HEK293 (cell line): ENCODE measurements around the gene ADH1C.

Experiments used
- CTCF ChIA-PET: fragments of 350-600 bp; formaldehyde crosslinking; extraction: SDS; loops from one replicate; lab custom pipeline; 2021; ENCODE audit warnings: antibody characterized with exemption; lab: Yijun Ruan, JAX
- POLR2A ChIA-PET: fragments of 300-600 bp; formaldehyde crosslinking; extraction: SDS; loops from one replicate; lab custom pipeline; 2020; ENCODE audit warnings: antibody characterized with exemption, inconsistent platforms; lab: Yijun Ruan, JAX
- H3K27ac ChIP-seq: fragments of 200-500 bp; sonication (Bioruptor generic); 2 replicates; pipeline ENCODE4 v1.5.1; 2014; ENCODE audit warnings: low read depth, low read length, control low read depth, inconsistent platforms; ENCODE audit errors: extremely low read depth
- H3K36me3 ChIP-seq, 2 experiments: fragments of 200-500 bp in 1 of 2; sonication (Bioruptor generic) in 1 of 2; 1 replicate in 1 of 2; 2 replicates in 1 of 2; pipeline ENCODE4 v1.5.1; 2014 to 2017; ENCODE audit warnings: inconsistent platforms in 2 of 2, low read length in 2 of 2; ENCODE audit not compliant: control insufficient read depth in 2 of 2, insufficient read depth in 1 of 2
- H3K4me1 ChIP-seq: fragments of 200-500 bp; sonication (Bioruptor generic); 2 replicates; pipeline ENCODE4 v1.5.1; 2014; ENCODE audit warnings: mild to moderate bottlenecking, low read length, inconsistent platforms; ENCODE audit not compliant: control insufficient read depth, insufficient read depth
- H3K4me3 ChIP-seq: 2 replicates; pipeline ENCODE4 v1.5.1; 2011; ENCODE audit warnings: low read depth, mild to moderate bottlenecking, control low read depth, low read length, moderate library complexity
- H3K9me3 ChIP-seq: fragments of 200-500 bp; sonication (Bioruptor generic); 2 replicates; pipeline ENCODE4 v1.5.1; 2014; ENCODE audit warnings: low read depth, low read length, inconsistent platforms; ENCODE audit not compliant: control insufficient read depth, insufficient read depth
- GFI1B ChIP-seq: fragments of 450-650 bp; formaldehyde crosslinking; IDR thresholded peaks from 2 replicates; pipeline ENCODE4 v1.5.1; 2016; ENCODE audit warnings: missing biosample characterization, missing genetic modification characterization
- HOXD13 ChIP-seq: sonication (generic); formaldehyde crosslinking; IDR thresholded peaks from 2 replicates; pipeline ENCODE4 v1.8.0; 2022; ENCODE audit warnings: missing genetic modification reagents, borderline replicate concordance
- KLF17 ChIP-seq: fragments of 450-650 bp; formaldehyde crosslinking; IDR thresholded peaks from 2 replicates; pipeline ENCODE4 v1.5.1; 2016; ENCODE audit warnings: missing biosample characterization, missing genetic modification characterization
- MEIS1 ChIP-seq: sonication (generic); formaldehyde crosslinking; IDR thresholded peaks from 2 replicates; pipeline ENCODE4 v1.8.1; 2022; ENCODE audit warnings: missing genetic modification reagents, mild to moderate bottlenecking, borderline replicate concordance
- MZF1 ChIP-seq: fragments of 450-650 bp; formaldehyde crosslinking; IDR thresholded peaks from 2 replicates; pipeline ENCODE4 v1.5.1; 2017; ENCODE audit warnings: missing biosample characterization, missing genetic modification characterization, borderline replicate concordance
- OVOL3 ChIP-seq: fragments of 450-650 bp; formaldehyde crosslinking; IDR thresholded peaks from 2 replicates; pipeline ENCODE4 v1.5.1; 2016; ENCODE audit warnings: missing biosample characterization, missing genetic modification characterization
- SP2 ChIP-seq: fragments of 450-650 bp; formaldehyde crosslinking; IDR thresholded peaks from 2 replicates; pipeline ENCODE4 v1.5.1; 2016; ENCODE audit warnings: missing biosample characterization, missing genetic modification characterization
- SP7 ChIP-seq: fragments of 450-650 bp; formaldehyde crosslinking; IDR thresholded peaks from 2 replicates; pipeline ENCODE4 v1.5.1; 2016; ENCODE audit warnings: missing biosample characterization, missing genetic modification characterization
- TRIM28 ChIP-seq: IDR thresholded peaks from 2 replicates; pipeline ENCODE4 v1.6.1; 2011; ENCODE audit warnings: low read length, control low read depth, borderline replicate concordance
- WT1 ChIP-seq: fragments of 450-650 bp; formaldehyde crosslinking; IDR thresholded peaks from 2 replicates; pipeline ENCODE4 v1.5.1; 2016; ENCODE audit warnings: missing biosample characterization, missing genetic modification characterization
- ZBTB48 ChIP-seq: fragments of 450-650 bp; formaldehyde crosslinking; IDR thresholded peaks from 2 replicates; pipeline ENCODE4 v1.5.1; 2016; ENCODE audit warnings: missing biosample characterization, missing genetic modification characterization
- ZBTB7A ChIP-seq: fragments of 450-650 bp; formaldehyde crosslinking; IDR thresholded peaks from 2 replicates; pipeline ENCODE4 v1.5.1; 2016; ENCODE audit warnings: low read depth, missing biosample characterization, missing genetic modification characterization
- ZFHX2 ChIP-seq: fragments of 450-650 bp; formaldehyde crosslinking; conservative IDR thresholded peaks from 2 replicates; pipeline ENCODE4 v1.5.1; 2016; ENCODE audit warnings: missing biosample characterization, missing genetic modification characterization
- ZFP41 ChIP-seq: fragments of 450-650 bp; formaldehyde crosslinking; IDR thresholded peaks from 2 replicates; pipeline ENCODE4 v1.5.1; 2016; ENCODE audit warnings: missing biosample characterization, missing genetic modification characterization, borderline replicate concordance
- ZFP69B ChIP-seq: fragments of 450-650 bp; formaldehyde crosslinking; IDR thresholded peaks from 2 replicates; pipeline ENCODE4 v1.5.1; 2016; ENCODE audit warnings: missing biosample characterization, missing genetic modification characterization
- ZNF169 ChIP-seq: fragments of 450-650 bp; formaldehyde crosslinking; IDR thresholded peaks from 2 replicates; pipeline ENCODE4 v1.5.1; 2016; ENCODE audit warnings: missing biosample characterization, missing genetic modification characterization
- ZNF174 ChIP-seq: fragments of 450-650 bp; formaldehyde crosslinking; IDR thresholded peaks from 2 replicates; pipeline ENCODE4 v1.5.0; 2017; ENCODE audit warnings: missing biosample characterization, mild to moderate bottlenecking, missing genetic modification characterization
- ZNF335 ChIP-seq: fragments of 450-650 bp; formaldehyde crosslinking; conservative IDR thresholded peaks from 2 replicates; pipeline ENCODE4 v1.5.1; 2016; ENCODE audit warnings: missing biosample characterization, missing genetic modification characterization
- ZNF404 ChIP-seq: fragments of 450-650 bp; formaldehyde crosslinking; IDR thresholded peaks from 2 replicates; pipeline ENCODE4 v1.5.1; 2017; ENCODE audit warnings: missing biosample characterization, missing genetic modification characterization
- ZNF660 ChIP-seq: fragments of 450-650 bp; IDR thresholded peaks from 2 replicates; pipeline ENCODE4 v1.5.1; 2018; ENCODE audit warnings: missing biosample characterization, mild to moderate bottlenecking, missing genetic modification characterization
- ZNF664 ChIP-seq: fragments of 450-650 bp; formaldehyde crosslinking; IDR thresholded peaks from 2 replicates; pipeline ENCODE4 v1.5.1; 2016; ENCODE audit warnings: missing biosample characterization, missing genetic modification characterization
- ZNF677 ChIP-seq: fragments of 450-650 bp; IDR thresholded peaks from 2 replicates; pipeline ENCODE4 v1.5.0; 2018; ENCODE audit warnings: missing biosample characterization, mild to moderate bottlenecking, missing genetic modification characterization, moderate library complexity
- ZNF768 ChIP-seq: fragments of 450-650 bp; formaldehyde crosslinking; IDR thresholded peaks from 2 replicates; pipeline ENCODE4 v1.5.1; 2018; ENCODE audit warnings: missing biosample characterization, mild to moderate bottlenecking, missing genetic modification characterization
- ZNF843 ChIP-seq: fragments of 450-650 bp; formaldehyde crosslinking; IDR thresholded peaks from 2 replicates; pipeline ENCODE4 v1.5.1; 2016; ENCODE audit warnings: missing biosample characterization, missing genetic modification characterization
- ZSCAN30 ChIP-seq: fragments of 450-650 bp; IDR thresholded peaks from 2 replicates; pipeline ENCODE4 v1.5.1; 2018; ENCODE audit warnings: missing biosample characterization, mild to moderate bottlenecking, missing genetic modification characterization, moderate library complexity
- TF ChIP-seq, protein P1 (sequence below): fragments of 450-650 bp; formaldehyde crosslinking; conservative IDR thresholded peaks from 2 replicates; pipeline ENCODE4 v1.5.1; 2016; ENCODE audit warnings: low read depth, missing biosample characterization, missing genetic modification characterization
- TF ChIP-seq, protein P2 (sequence below): fragments of 450-650 bp; formaldehyde crosslinking; IDR thresholded peaks from 2 replicates; pipeline ENCODE4 v1.5.1; 2017; ENCODE audit warnings: missing biosample characterization, missing genetic modification characterization
- TF ChIP-seq, protein P3 (sequence below): fragments of 450-650 bp; formaldehyde crosslinking; IDR thresholded peaks from 2 replicates; pipeline ENCODE4 v1.5.1; 2016; ENCODE audit warnings: missing biosample characterization, missing genetic modification characterization

The ADH1C gene

GRCh38 chr4:99366491-99366890 lies 13.9 kb upstream of the ADH1C start (continued):
- TF ChIP-seq ZSCAN30 (no peak), MZF1 (no peak), ZNF843 (tag by site-specific recombination) (no peak), TRIM28 (no peak), ZFP69B (tag by site-specific recombination) (no peak), ZNF169 (tag by site-specific recombination) (no peak), ZNF664 (tag by site-specific recombination) (no peak), GFI1B (tag by site-specific recombination) (no peak), KLF17 (tag by site-specific recombination) (no peak), ZBTB48 (no peak), WT1 (tag by site-specific recombination) (no peak), MEIS1 (CRISPR knock-in tag) (no peak)

- H3K4me1 ChIP-seq = no peaks in the 10 kb centered on the region
- H3K9me3 ChIP-seq = no peaks in the 10 kb centered on the region
- no peak overlapping the region for H3K27ac ChIP-seq
- TF ChIP-seq ZNF660 (tag by site-specific recombination) = no peak
- no peak for TF ChIP-seq ZBTB7A (tag by site-specific recombination)
- TF ChIP-seq ZNF169 (tag by site-specific recombination) = no peak
- TF ChIP-seq SP2 (tag by site-specific recombination) = no peak
- no peak for TF ChIP-seq ZFHX2 (tag by site-specific recombination)
- CTCF ChIA-PET = no interaction called here
- H3K36me3 ChIP-seq = no peaks in the 10 kb centered on the region
- POLR2A ChIA-PET = no interaction called here
- no peak overlapping the region for H3K4me3 ChIP-seq
Measured at GRCh38 chr4:99362768-99363167, 10.2 kb upstream of the ADH1C start.

DNA sequence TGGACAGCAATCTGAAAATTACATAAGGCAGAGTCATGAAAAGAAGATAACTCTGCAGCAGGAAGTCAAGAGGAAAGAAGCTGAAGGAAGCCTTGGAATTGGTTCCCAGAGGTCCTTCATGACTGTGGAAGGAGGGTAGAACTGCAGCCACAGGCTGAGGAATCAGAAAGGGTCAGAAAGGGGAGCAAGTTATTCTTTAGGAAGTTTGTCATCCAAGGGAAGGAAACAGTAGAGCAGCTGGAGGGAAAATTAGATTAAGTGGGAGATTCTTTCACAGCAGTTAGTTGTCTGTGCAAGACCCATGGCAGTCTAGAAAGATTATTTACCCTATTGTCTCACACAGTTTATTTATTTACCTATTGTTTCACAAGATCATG lies 9.3 kb upstream of the ADH1C start:
- Histone ChIP-seq H3K36me3 (no peaks in the 10 kb centered on the region), H3K27ac (no peak overlapping the region), H3K4me1 (no peaks in the 10 kb centered on the region), H3K4me3 (no peak overlapping the region), H3K9me3 (no peaks in the 10 kb centered on the region)
- ChIA-PET CTCF (no interaction called here), POLR2A (no interaction called here)
- TF ChIP-seq SP7 (tag by site-specific recombination) (no peak), ZNF404 (no peak), HOXD13 (CRISPR knock-in tag) (no peak), ZNF768 (tag by site-specific recombination) (no peak), ZFP41 (tag by site-specific recombination) (no peak), ZNF174 (tag by site-specific recombination) (no peak), ZNF677 (tag by site-specific recombination) (no peak), OVOL3 (no peak), ZNF335 (no peak)
- TF ChIP-seq, protein P1, sequence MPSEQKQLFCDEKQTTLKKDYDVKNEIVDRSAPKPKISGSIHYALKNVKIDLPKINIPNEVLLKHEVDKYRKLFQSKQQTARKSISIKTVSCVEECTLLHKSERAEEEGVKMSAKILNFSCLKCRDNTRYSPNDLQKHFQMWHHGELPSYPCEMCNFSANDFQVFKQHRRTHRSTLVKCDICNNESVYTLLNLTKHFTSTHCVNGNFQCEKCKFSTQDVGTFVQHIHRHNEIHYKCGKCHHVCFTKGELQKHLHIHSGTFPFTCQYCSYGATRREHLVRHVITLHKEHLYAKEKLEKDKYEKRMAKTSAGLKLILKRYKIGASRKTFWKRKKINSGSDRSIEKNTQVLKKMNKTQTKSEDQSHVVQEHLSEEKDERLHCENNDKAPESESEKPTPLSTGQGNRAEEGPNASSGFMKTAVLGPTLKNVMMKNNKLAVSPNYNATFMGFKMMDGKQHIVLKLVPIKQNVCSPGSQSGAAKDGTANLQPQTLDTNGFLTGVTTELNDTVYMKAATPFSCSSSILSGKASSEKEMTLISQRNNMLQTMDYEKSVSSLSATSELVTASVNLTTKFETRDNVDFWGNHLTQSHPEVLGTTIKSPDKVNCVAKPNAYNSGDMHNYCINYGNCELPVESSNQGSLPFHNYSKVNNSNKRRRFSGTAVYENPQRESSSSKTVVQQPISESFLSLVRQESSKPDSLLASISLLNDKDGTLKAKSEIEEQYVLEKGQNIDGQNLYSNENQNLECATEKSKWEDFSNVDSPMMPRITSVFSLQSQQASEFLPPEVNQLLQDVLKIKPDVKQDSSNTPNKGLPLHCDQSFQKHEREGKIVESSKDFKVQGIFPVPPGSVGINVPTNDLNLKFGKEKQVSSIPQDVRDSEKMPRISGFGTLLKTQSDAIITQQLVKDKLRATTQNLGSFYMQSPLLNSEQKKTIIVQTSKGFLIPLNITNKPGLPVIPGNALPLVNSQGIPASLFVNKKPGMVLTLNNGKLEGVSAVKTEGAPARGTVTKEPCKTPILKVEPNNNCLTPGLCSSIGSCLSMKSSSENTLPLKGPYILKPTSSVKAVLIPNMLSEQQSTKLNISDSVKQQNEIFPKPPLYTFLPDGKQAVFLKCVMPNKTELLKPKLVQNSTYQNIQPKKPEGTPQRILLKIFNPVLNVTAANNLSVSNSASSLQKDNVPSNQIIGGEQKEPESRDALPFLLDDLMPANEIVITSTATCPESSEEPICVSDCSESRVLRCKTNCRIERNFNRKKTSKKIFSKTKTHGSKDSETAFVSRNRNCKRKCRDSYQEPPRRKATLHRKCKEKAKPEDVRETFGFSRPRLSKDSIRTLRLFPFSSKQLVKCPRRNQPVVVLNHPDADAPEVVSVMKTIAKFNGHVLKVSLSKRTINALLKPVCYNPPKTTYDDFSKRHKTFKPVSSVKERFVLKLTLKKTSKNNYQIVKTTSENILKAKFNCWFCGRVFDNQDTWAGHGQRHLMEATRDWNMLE (tag by site-specific recombination) = no peak
- TF ChIP-seq, protein P2, sequence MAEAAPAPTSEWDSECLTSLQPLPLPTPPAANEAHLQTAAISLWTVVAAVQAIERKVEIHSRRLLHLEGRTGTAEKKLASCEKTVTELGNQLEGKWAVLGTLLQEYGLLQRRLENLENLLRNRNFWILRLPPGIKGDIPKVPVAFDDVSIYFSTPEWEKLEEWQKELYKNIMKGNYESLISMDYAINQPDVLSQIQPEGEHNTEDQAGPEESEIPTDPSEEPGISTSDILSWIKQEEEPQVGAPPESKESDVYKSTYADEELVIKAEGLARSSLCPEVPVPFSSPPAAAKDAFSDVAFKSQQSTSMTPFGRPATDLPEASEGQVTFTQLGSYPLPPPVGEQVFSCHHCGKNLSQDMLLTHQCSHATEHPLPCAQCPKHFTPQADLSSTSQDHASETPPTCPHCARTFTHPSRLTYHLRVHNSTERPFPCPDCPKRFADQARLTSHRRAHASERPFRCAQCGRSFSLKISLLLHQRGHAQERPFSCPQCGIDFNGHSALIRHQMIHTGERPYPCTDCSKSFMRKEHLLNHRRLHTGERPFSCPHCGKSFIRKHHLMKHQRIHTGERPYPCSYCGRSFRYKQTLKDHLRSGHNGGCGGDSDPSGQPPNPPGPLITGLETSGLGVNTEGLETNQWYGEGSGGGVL (tag by site-specific recombination) = no peak
- TF ChIP-seq, protein P3, sequence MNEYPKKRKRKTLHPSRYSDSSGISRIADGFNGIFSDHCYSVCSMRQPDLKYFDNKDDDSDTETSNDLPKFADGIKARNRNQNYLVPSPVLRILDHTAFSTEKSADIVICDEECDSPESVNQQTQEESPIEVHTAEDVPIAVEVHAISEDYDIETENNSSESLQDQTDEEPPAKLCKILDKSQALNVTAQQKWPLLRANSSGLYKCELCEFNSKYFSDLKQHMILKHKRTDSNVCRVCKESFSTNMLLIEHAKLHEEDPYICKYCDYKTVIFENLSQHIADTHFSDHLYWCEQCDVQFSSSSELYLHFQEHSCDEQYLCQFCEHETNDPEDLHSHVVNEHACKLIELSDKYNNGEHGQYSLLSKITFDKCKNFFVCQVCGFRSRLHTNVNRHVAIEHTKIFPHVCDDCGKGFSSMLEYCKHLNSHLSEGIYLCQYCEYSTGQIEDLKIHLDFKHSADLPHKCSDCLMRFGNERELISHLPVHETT (tag by site-specific recombination) = no peak
